Stimulated activated CD8-positive, alpha-beta memory T cell treated with anti-CD3 and anti-CD28 coated beads, Interleukin-15, amount 100 ng/mL, for 1 hour (primary cell): Measurements from ENCODE around the gene SLC66A2.

Experiments
- DNase-seq: peaks from one replicate; pipeline ENCODE4 v3.0.0-alpha.2; 2020; ENCODE audit warnings: low read depth

The SLC66A2 gene

GRCh38 chr18:79903071-79903635 is 48.3 kb downstream of the SLC66A2 start:
- DNase-seq: no peak

- no peak for DNase-seq
These were observed 48.8 kb downstream of the SLC66A2 start for GRCh38 chr18:79902640-79903039.

GRCh38 chr18:79902075-79902474 is 49.4 kb downstream of the SLC66A2 start:
- DNase-seq: no peak

GRCh38 chr18:79901665-79902064 is 49.8 kb downstream of the SLC66A2 start:
- DNase-seq: no peak

GRCh38 chr18:79900610-79901570 is 50.6 kb downstream of the SLC66A2 start:
- no peak for DNase-seq

- no peak for DNase-seq
These were observed 51.6 kb downstream of the SLC66A2 start for GRCh38 chr18:79899609-79900445.

- no peak for DNase-seq
These were observed 52.4 kb downstream of the SLC66A2 start for GRCh38 chr18:79898952-79899608.

GRCh38 chr18:79897940-79898625 is 53.4 kb downstream of the SLC66A2 start:
- no peak for DNase-seq

GRCh38 chr18:79896738-79897137 is 54.7 kb downstream of the SLC66A2 start:
- no peak for DNase-seq

GRCh38 chr18:79890674-79891073 is 60.8 kb downstream of the SLC66A2 start:
- no peak for DNase-seq

- DNase-seq: no peak
These were observed 61.9 kb downstream of the SLC66A2 start for GRCh38 chr18:79889569-79889968.

- no peak for DNase-seq
These were observed 63.4 kb downstream of the SLC66A2 start for GRCh38 chr18:79888016-79888415.

GRCh38 chr18:79887181-79888000 is 64.1 kb downstream of the SLC66A2 start:
- DNase-seq: no peak

GRCh38 chr18:79884963-79885728 is 66.3 kb downstream of the SLC66A2 start:
- DNase-seq: no peak

- no peak for DNase-seq
These were observed 67.0 kb downstream of the SLC66A2 start for GRCh38 chr18:79884294-79884962.

- no peak for DNase-seq
These were observed 67.8 kb downstream of the SLC66A2 start for GRCh38 chr18:79883461-79884293.

- no peak for DNase-seq
These were observed 68.8 kb downstream of the SLC66A2 start for GRCh38 chr18:79882522-79883241.

GRCh38 chr18:79881695-79882094 is 69.8 kb downstream of the SLC66A2 start:
- DNase-seq: no peak
